H1 (cell line): ENCODE results near the gene SIMC1. TPM values are rescaled to one million over a fixed set of nuclear protein-coding genes. Genes with fewer than 3 reads are reported as not detected.

Experiments used
- CTCF ChIA-PET: fragments of 300-600 bp; sonication (Branson Sonifier 250); formaldehyde crosslinking; loops from one replicate; lab custom pipeline; 2021; ENCODE audit not compliant: partially characterized antibody; lab: Charles Lee
- POLR2A ChIA-PET: fragments of 300-600 bp; sonication (Branson Sonifier 250); formaldehyde crosslinking; loops from one replicate; lab custom pipeline; 2021; ENCODE audit warnings: inconsistent platforms; ENCODE audit not compliant: partially characterized antibody; lab: Charles Lee
- DNase-seq, 2 experiments: peaks; one replicate each; pipeline versions ENCODE4 v3.0.0 to v3.0.0-alpha.2; 2010 to 2022; ENCODE audit warnings: low spot score in 2 of 2, low read depth in 1 of 2, mixed read lengths in 1 of 2
- FAIRE-seq: peaks from 2 replicates; lab custom pipeline; 2011; peaks lifted over from hg19 to GRCh38; lab: Jason Lieb, UNC
- H2AFZ ChIP-seq: 2 replicates; pipeline ENCODE4 v1.8.1; 2012; ENCODE audit warnings: low read length, inconsistent platforms
- H2AK5ac ChIP-seq: 2 replicates; pipeline ENCODE4 v1.6.1; 2013; ENCODE audit warnings: low read depth, low read length
- H2BK120ac ChIP-seq: replicated peaks from 2 replicates; pipeline ENCODE3; 2013; ENCODE audit warnings: low read depth, low read length, inconsistent platforms
- H2BK12ac ChIP-seq: 2 replicates; pipeline ENCODE4 v1.6.1; 2013; ENCODE audit warnings: low read depth, low read length
- H2BK15ac ChIP-seq: 2 replicates; pipeline ENCODE4 v1.6.1; 2013; ENCODE audit warnings: low read length
- H2BK20ac ChIP-seq: 2 replicates; pipeline ENCODE4 v1.6.1; 2013; ENCODE audit warnings: low read length
- H2BK5ac ChIP-seq: 2 replicates; pipeline ENCODE4 v1.6.1; 2013; ENCODE audit warnings: low read depth, low read length
- H3K14ac ChIP-seq: 2 replicates; pipeline ENCODE4 v1.6.1; 2013; ENCODE audit warnings: inconsistent platforms; ENCODE audit not compliant: insufficient read length
- H3K18ac ChIP-seq: 2 replicates; pipeline ENCODE4 v1.6.1; 2013; ENCODE audit warnings: low read length; ENCODE audit errors: extremely low read depth
- H3K23ac ChIP-seq: 2 replicates; pipeline ENCODE4 v1.6.1; 2013; ENCODE audit warnings: inconsistent platforms; ENCODE audit not compliant: insufficient read length
- H3K23me2 ChIP-seq: 2 replicates; pipeline ENCODE4 v1.6.1; 2013; ENCODE audit warnings: low read depth, low read length
- H3K27ac ChIP-seq: 2 replicates; pipeline ENCODE4 v1.6.1; 2011; ENCODE audit warnings: low read depth, low read length, inconsistent platforms
- H3K27me3 ChIP-seq, 4 experiments: replicated peaks in 1 of 4; 1 replicate in 1 of 4; 2 replicates in 3 of 4; pipeline versions ENCODE4 v1.6.1 to v1.8.1; 2011 to 2013; ENCODE audit warnings: low read length in 3 of 4, mild to moderate bottlenecking in 3 of 4, inconsistent platforms in 2 of 4, mixed read lengths in 2 of 4, moderate library complexity in 1 of 4; ENCODE audit not compliant: control insufficient read depth in 3 of 4, insufficient read depth in 3 of 4; ENCODE audit errors: extremely low read depth in 1 of 4
- H3K36me3 ChIP-seq, 4 experiments: 2 replicates each; pipeline versions ENCODE4 v1.6.1 to v1.8.1; 2011 to 2013; ENCODE audit warnings: mild to moderate bottlenecking in 4 of 4, low read length in 3 of 4, moderate library complexity in 2 of 4, control low read depth in 1 of 4, inconsistent platforms in 1 of 4; ENCODE audit not compliant: insufficient read depth in 4 of 4, control insufficient read depth in 2 of 4
- H3K4ac ChIP-seq: replicated peaks from 2 replicates; pipeline ENCODE3; 2013; ENCODE audit warnings: low read length, low read depth, mixed read lengths, inconsistent platforms; ENCODE audit not compliant: insufficient read length
- H3K4me1 ChIP-seq, 4 experiments: replicated peaks in 1 of 4; 1 replicate in 1 of 4; 2 replicates in 3 of 4; pipeline versions ENCODE4 v1.6.1 to v1.8.1; 2011 to 2013; ENCODE audit warnings: low read length in 3 of 4, inconsistent platforms in 2 of 4, mixed read lengths in 1 of 4; ENCODE audit not compliant: insufficient read depth in 4 of 4, control insufficient read depth in 3 of 4
- H3K4me2 ChIP-seq, 2 experiments: 2 replicates each; pipeline versions ENCODE4 v1.6.1 to v1.8.1; 2011 to 2013; ENCODE audit warnings: low read depth in 2 of 2, low read length in 2 of 2, control low read depth in 1 of 2, inconsistent platforms in 1 of 2, mild to moderate bottlenecking in 1 of 2; ENCODE audit not compliant: insufficient read depth in 1 of 2
- H3K4me3 ChIP-seq, 4 experiments: fragments of 200-600, 300-600 bp in 1 of 4; sonication (generic), shearing (Covaris generic), sonication (Bioruptor Twin) in 1 of 4; 2 replicates each; pipeline versions ENCODE4 v1.5.1 to v1.8.1; 2011 to 2016; ENCODE audit warnings: low read length in 4 of 4, low read depth in 3 of 4, control low read depth in 2 of 4, inconsistent platforms in 2 of 4, mild to moderate bottlenecking in 2 of 4, mixed read lengths in 1 of 4, moderate library complexity in 1 of 4; ENCODE audit not compliant: insufficient read depth in 2 of 4; ENCODE audit errors: extremely low read depth in 1 of 4
- H3K56ac ChIP-seq: replicated peaks from 2 replicates; pipeline ENCODE3; 2013; ENCODE audit warnings: low read depth, mild to moderate bottlenecking, mixed read lengths, low read length, inconsistent platforms; ENCODE audit not compliant: insufficient read length
- H3K79me1 ChIP-seq: 2 replicates; pipeline ENCODE4 v1.6.1; 2013; ENCODE audit warnings: low read depth, low read length, control low read depth
- H3K79me2 ChIP-seq, 2 experiments: 2 replicates each; pipeline versions ENCODE4 v1.6.1 to v1.8.1; 2012 to 2013; ENCODE audit warnings: low read length in 2 of 2, mild to moderate bottlenecking in 2 of 2, inconsistent platforms in 1 of 2; ENCODE audit not compliant: insufficient read depth in 2 of 2, control insufficient read depth in 1 of 2
- H3K9ac ChIP-seq, 4 experiments: replicated peaks in 1 of 4; 1 replicate in 1 of 4; 2 replicates in 3 of 4; pipeline versions ENCODE4 v1.6.1 to v1.8.1; 2011 to 2013; ENCODE audit warnings: low read depth in 3 of 4, low read length in 3 of 4, control low read depth in 2 of 4, mild to moderate bottlenecking in 2 of 4, moderate library complexity in 2 of 4, inconsistent platforms in 1 of 4; ENCODE audit errors: extremely low read depth in 1 of 4
- H3K9me3 ChIP-seq, 2 experiments: 2 replicates each; pipeline versions ENCODE4 v1.6.1 to v1.8.1; 2012 to 2013; ENCODE audit warnings: mild to moderate bottlenecking in 2 of 2, moderate library complexity in 2 of 2, control low read depth in 1 of 2, inconsistent platforms in 1 of 2, low read depth in 1 of 2, low read length in 1 of 2, mixed read lengths in 1 of 2; ENCODE audit not compliant: insufficient read depth in 2 of 2
- H4K20me1 ChIP-seq, 2 experiments: replicated peaks in 1 of 2; 2 replicates each; pipeline versions ENCODE3 to v1.8.1; 2011 to 2013; ENCODE audit warnings: inconsistent platforms in 2 of 2, low read length in 2 of 2, mild to moderate bottlenecking in 1 of 2; ENCODE audit not compliant: insufficient read depth in 2 of 2, control insufficient read depth in 1 of 2
- H4K5ac ChIP-seq: 2 replicates; pipeline ENCODE4 v1.6.1; 2013; ENCODE audit warnings: low read length, low read depth, mixed read lengths, inconsistent platforms; ENCODE audit not compliant: insufficient read length
- H4K8ac ChIP-seq: 2 replicates; pipeline ENCODE4 v1.8.0; 2013; ENCODE audit warnings: mild to moderate bottlenecking, moderate library complexity, low read length, inconsistent platforms; ENCODE audit not compliant: insufficient read depth; ENCODE audit errors: extremely low read depth
- H4K91ac ChIP-seq: replicated peaks from 2 replicates; pipeline ENCODE3; 2013; ENCODE audit warnings: low read length, mixed read lengths, inconsistent platforms; ENCODE audit not compliant: insufficient read length
- BRCA1 ChIP-seq: IDR thresholded peaks from 2 replicates; pipeline ENCODE4 v1.6.1; 2012; ENCODE audit warnings: low read depth, low read length, improper control_type of control experiment
- CHD2 ChIP-seq: IDR thresholded peaks from 2 replicates; pipeline ENCODE4 v1.6.1; 2012; ENCODE audit warnings: low read length, improper control_type of control experiment
- EP300 ChIP-seq, 2 experiments: IDR thresholded peaks; 1 replicate in 1 of 2; 2 replicates in 1 of 2; pipeline ENCODE4 v1.6.1; 2011 to 2012; ENCODE audit warnings: low read depth in 2 of 2, low read length in 2 of 2, mild to moderate bottlenecking in 2 of 2, borderline replicate concordance in 1 of 2, inconsistent platforms in 1 of 2, moderate library complexity in 1 of 2
- EZH2 ChIP-seq: fragments of 200-600 bp; sonication (generic); IDR thresholded peaks from 2 replicates; pipeline ENCODE4 v1.7.1; 2012; ENCODE audit warnings: low read depth, mild to moderate bottlenecking, moderate library complexity, low read length, inconsistent platforms; ENCODE audit not compliant: severe bottlenecking
- JUN ChIP-seq: IDR thresholded peaks from 2 replicates; pipeline ENCODE4 v1.6.1; 2011; ENCODE audit warnings: low read depth, mild to moderate bottlenecking, improper control_type of control experiment, low read length
- WGBS, 2 experiments: shearing (Covaris generic) in 1 of 2; methylation state at CpG; one replicate each; pipeline versions ENCODE4 v1.1.6 to v1.1.7; 2013 to 2015; ENCODE audit warnings: low lambda C conversion rate in 2 of 2, mixed read lengths in 2 of 2, inconsistent platforms in 1 of 2, low coverage in 1 of 2, missing lambda C conversion rate in 1 of 2; ENCODE audit not compliant: insufficient replicate concordance in 2 of 2, insufficient coverage in 1 of 2, insufficient read length in 1 of 2; ENCODE audit errors: extremely low coverage in 1 of 2, missing lambda C conversion rate in 1 of 2; 5-methylcytosine and 5-hydroxymethylcytosine counted together
- polyA plus RNA-seq, 7 experiments: library from polyadenylated mRNA; depleted of rRNA in 3 of 7; stranded (reverse) in 5 of 7; unstranded in 2 of 7; fragments of >200 nt in 5 of 7; fragments of 200-250 nt in 2 of 7; gene quantifications; 1 replicate in 5 of 7; 2 replicates in 1 of 7; 4 replicates in 1 of 7; pipeline versions ENCODE4 v1.2.1 to v1.2.3, GENCODE V29; 2011 to 2013; ENCODE audit warnings: missing spikeins in 2 of 7, mixed read lengths in 2 of 7
- total RNA-seq: library from RNA; stranded (reverse); fragmentation: NEBNext Ultra II Directional; extraction: Animal tissue kit (Norgen Biotek cat#: 25700); gene quantifications from 2 replicates; pipeline ENCODE4 v1.2.1, GENCODE V29; 2021
- TF ChIP-seq, protein P1 (sequence below): IDR thresholded peaks from 2 replicates; pipeline ENCODE4 v1.6.1; 2012; ENCODE audit warnings: inconsistent platforms
- TF ChIP-seq, protein P2 (sequence below): IDR thresholded peaks from 2 replicates; pipeline ENCODE4 v1.6.1; 2011; ENCODE audit warnings: low read length, improper control_type of control experiment
- TF ChIP-seq, protein P3 (sequence below): IDR thresholded peaks from 2 replicates; pipeline ENCODE4 v1.6.1; 2012; ENCODE audit warnings: inconsistent platforms

The SIMC1 gene
- total and polyA plus RNA-seq, 2 of the 8 experiments (the other 6 are each of a cell fraction or from before 2014, with no cell fraction given) = 12.3 to 21.2 TPM

DNA sequence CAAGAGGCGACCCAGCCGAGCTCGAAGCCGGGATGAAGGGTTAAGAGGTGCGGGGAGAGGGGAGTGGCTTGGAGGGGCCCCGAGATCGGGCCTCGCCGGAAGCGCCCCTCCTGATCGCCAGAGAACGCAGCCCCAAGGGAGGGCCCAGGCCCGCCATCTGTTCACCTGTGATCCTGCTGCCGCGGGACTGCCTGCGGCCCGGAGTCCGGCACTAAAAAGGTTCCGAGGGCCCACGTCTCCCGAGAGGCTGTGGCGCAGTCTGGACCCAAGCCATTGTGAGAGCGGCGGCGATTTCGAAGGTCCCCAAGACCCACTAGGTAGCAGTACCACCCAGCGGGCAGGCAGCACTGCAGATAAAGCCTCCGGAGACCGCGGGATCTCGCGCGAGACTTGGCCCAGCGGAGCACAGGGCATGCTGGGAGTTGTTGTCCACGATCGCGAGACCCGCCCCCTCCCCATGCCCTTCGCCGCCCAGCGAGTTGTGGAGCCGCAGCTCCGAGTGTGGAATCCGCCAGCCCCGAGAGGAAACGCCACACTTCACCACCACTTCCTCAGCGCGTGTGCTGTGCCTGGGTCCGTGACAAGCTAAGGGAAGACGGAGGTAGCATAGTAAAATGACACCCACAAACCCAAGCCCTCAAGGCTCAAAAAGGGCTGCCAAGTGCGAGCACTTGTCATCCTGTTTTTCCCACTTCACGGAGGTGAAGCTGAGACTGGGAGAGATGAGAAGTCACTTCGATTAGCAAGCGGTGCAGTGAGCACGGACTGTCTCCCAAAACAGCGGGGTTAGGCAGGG, 123.4 kb downstream of the SIMC1 start, which contains the start of gene KIAA1191:
TSS of gene KIAA1191 (minus strand) at position 328 of the 796 bp plus-strand sequence. CDS start 2,256 bp downstream, outside the sequence.
- Histone ChIP-seq H3K27ac (peak within 1 kb of the TSS; percentile 88), H3K56ac (peak within 1 kb of the TSS; percentile 92), H4K20me1 (peaks cover 0 to 6% of the 10 kb centered on the region in 2 experiments), H3K4me1 (peaks cover 0 to 5% (median 3%) of the 10 kb centered on the region in 4 experiments; a peak in 4 of 7 replicates), H3K79me1 (peaks cover 5% of the 10 kb centered on the region; the same call in 1 of the 2 replicates), H2AK5ac (no peak within 1 kb of the TSS), H3K4me2 (peak within 1 kb of the TSS; percentile 68 to 79), H3K36me3 (peaks cover 0 to 22% (median under 1%) of the 10 kb centered on the region in 4 experiments; a peak in 3 of 8 replicates), H3K9ac (peak within 1 kb of the TSS; percentile 51 to 95 (median 82)), H4K5ac (peak within 1 kb of the TSS; percentile 99), H3K4ac (peak within 1 kb of the TSS; percentile 78), H2BK12ac (no peak within 1 kb of the TSS), H2BK120ac (no peak within 1 kb of the TSS), H2AFZ (peak within 1 kb of the TSS; percentile 75; the same call in 1 of the 2 replicates), H3K18ac (peak within 1 kb of the TSS; percentile 98), H4K91ac (no peak within 1 kb of the TSS), H3K27me3 (peaks cover 7 to 37% (median 30%) of the 10 kb centered on the region in 4 experiments), H3K79me2 (peaks cover 5 to 31% of the 10 kb centered on the region in 2 experiments; a peak in 3 of 4 replicates), H3K23ac (no peak within 1 kb of the TSS), H3K23me2 (peaks cover 19% of the 10 kb centered on the region), H4K8ac (peak within 1 kb of the TSS; percentile 96), H3K14ac (no peak within 1 kb of the TSS), H3K4me3 (peak within 1 kb of the TSS; percentile 79 to 95 (median 92)), H2BK5ac (peak within 1 kb of the TSS; percentile 81), H2BK20ac (no peak within 1 kb of the TSS), H2BK15ac (no peak within 1 kb of the TSS; the same call in 1 of the 2 replicates), H3K9me3 (no peaks in the 10 kb centered on the region)
- DNase-seq = peak in 1 of 2 experiments; percentile 90
- ChIA-PET CTCF (interaction anchor here (1.1 to 2.0 kb wide), 2 partner anchors 14 to 45 kb away, joined by 3 to 9 read pairs; no protein-coding TSS in a partner anchor), POLR2A (interaction anchor here (0.7 to 3.6 kb wide), 19 partner anchors 9 to 217 kb away, joined by 3 to 30 read pairs (median 3); partner anchors contain the start of genes HIGD2A, NOP16 and RNF44)
- FAIRE-seq = no peak
- WGBS, 2 experiments = 2% methylated on average over 54 of the region's 56 CpGs; no CpG with 5 or more reads in 1 of the 2 experiments
- TF ChIP-seq, protein P1, sequence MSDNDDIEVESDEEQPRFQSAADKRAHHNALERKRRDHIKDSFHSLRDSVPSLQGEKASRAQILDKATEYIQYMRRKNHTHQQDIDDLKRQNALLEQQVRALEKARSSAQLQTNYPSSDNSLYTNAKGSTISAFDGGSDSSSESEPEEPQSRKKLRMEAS = 0 out of 2 replicates have a peak, but pooled peaks have one; percentile 36
- TF ChIP-seq EP300 (IDR thresholded peaks at IDR 0.05; ENCODE audit: borderline replicate concordance in 1 of 2, low read depth in 2 of 2, low read length in 2 of 2) (no peak), JUN (no peak), EZH2 (no peak), CHD2 (peak; percentile 98), BRCA1 (peak; percentile 90)
- TF ChIP-seq, protein P2, sequence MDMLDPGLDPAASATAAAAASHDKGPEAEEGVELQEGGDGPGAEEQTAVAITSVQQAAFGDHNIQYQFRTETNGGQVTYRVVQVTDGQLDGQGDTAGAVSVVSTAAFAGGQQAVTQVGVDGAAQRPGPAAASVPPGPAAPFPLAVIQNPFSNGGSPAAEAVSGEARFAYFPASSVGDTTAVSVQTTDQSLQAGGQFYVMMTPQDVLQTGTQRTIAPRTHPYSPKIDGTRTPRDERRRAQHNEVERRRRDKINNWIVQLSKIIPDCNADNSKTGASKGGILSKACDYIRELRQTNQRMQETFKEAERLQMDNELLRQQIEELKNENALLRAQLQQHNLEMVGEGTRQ = no peak; the same call in 1 of the 2 replicates
- TF ChIP-seq, protein P3, sequence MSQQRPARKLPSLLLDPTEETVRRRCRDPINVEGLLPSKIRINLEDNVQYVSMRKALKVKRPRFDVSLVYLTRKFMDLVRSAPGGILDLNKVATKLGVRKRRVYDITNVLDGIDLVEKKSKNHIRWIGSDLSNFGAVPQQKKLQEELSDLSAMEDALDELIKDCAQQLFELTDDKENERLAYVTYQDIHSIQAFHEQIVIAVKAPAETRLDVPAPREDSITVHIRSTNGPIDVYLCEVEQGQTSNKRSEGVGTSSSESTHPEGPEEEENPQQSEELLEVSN = peak; percentile 25; the same call in 1 of the 2 replicates
